Tibial nerve (tissue), 4 donors: ENCODE measurements around the gene ERC2.

Experiments used
- EP300 ChIP-seq, 2 donors: sonication (generic); formaldehyde crosslinking; IDR thresholded peaks; one replicate each; pipeline ENCODE4 v1.6.1; 2017; ENCODE audit warnings: antibody characterized with exemption in 2 of 2, mild to moderate bottlenecking in 1 of 2
- POLR2A ChIP-seq, 2 donors: fragments of 450-650 bp; IDR thresholded peaks; one replicate each; pipeline ENCODE4 v1.6.1; 2017; ENCODE audit warnings: antibody characterized with exemption in 2 of 2, mild to moderate bottlenecking in 2 of 2, moderate library complexity in 2 of 2
- TF ChIP-seq, protein P1 (sequence below), 5 experiments: fragments of 200-600 bp in 3 of 5; fragments of 450-650 bp in 2 of 5; sonication (generic) in 3 of 5; IDR thresholded peaks; one replicate each; pipeline ENCODE4 v1.5.1; 2016 to 2019; ENCODE audit warnings: antibody characterized with exemption in 5 of 5, mild to moderate bottlenecking in 3 of 5, moderate library complexity in 2 of 5

DNA sequence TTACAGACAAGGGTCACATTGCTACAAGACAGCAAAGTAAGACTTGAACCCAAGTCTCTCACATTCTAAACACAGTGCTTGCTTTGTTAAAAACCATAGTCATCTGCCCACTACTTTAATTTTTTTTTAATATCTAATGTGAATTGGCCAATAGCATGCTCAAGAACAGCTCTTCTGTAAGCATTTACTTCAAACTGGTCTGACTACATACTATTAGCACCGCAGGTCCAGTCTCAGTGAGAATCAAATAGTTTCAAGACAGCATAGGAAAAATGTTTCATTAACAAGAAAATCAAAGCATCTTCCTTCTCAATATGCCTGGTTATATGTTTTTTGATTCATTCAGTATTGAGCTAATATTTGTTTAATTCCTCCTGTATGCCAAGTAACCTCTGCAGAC lies 419.9 kb downstream of the ERC2 start:
- no peak for TF ChIP-seq POLR2A (IDR thresholded peaks at IDR 0.05)
- TF ChIP-seq, protein P1, sequence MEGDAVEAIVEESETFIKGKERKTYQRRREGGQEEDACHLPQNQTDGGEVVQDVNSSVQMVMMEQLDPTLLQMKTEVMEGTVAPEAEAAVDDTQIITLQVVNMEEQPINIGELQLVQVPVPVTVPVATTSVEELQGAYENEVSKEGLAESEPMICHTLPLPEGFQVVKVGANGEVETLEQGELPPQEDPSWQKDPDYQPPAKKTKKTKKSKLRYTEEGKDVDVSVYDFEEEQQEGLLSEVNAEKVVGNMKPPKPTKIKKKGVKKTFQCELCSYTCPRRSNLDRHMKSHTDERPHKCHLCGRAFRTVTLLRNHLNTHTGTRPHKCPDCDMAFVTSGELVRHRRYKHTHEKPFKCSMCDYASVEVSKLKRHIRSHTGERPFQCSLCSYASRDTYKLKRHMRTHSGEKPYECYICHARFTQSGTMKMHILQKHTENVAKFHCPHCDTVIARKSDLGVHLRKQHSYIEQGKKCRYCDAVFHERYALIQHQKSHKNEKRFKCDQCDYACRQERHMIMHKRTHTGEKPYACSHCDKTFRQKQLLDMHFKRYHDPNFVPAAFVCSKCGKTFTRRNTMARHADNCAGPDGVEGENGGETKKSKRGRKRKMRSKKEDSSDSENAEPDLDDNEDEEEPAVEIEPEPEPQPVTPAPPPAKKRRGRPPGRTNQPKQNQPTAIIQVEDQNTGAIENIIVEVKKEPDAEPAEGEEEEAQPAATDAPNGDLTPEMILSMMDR (IDR thresholded peaks at IDR 0.05) = no peak
- TF ChIP-seq EP300 (IDR thresholded peaks at IDR 0.05) = no peak
